CD14-positive monocyte (primary cell): ENCODE data around the gene ANP32A. TPM values are rescaled to one million over a fixed set of nuclear protein-coding genes. Genes with fewer than 3 reads are reported as not detected.

Experiments used
- DNase-seq, 3 donors: peaks; one replicate each; pipeline ENCODE4 v3.0.0-alpha.2; 2011 to 2022
- H2AFZ ChIP-seq: 2 replicates; pipeline ENCODE4 v1.6.0; 2012; ENCODE audit warnings: mild to moderate bottlenecking, low read depth, low read length, inconsistent platforms; ENCODE audit not compliant: insufficient read depth, poor library complexity, severe bottlenecking
- H3K27ac ChIP-seq, 2 donors: 1 replicate in 1 of 2; 2 replicates in 1 of 2; pipeline ENCODE4 v1.5.1; 2012 to 2013; ENCODE audit warnings: low read length in 2 of 2, control low read depth in 1 of 2, inconsistent platforms in 1 of 2, low read depth in 1 of 2, mild to moderate bottlenecking in 1 of 2
- H3K27me3 ChIP-seq, 2 donors: one replicate each; pipeline versions ENCODE4 v1.6.0 to v1.6.1; 2011 to 2013; ENCODE audit warnings: low read length in 2 of 2; ENCODE audit not compliant: control insufficient read depth in 2 of 2, insufficient read depth in 2 of 2
- H3K36me3 ChIP-seq, 2 donors: replicated peaks in 1 of 2; 1 replicate in 1 of 2; 2 replicates in 1 of 2; pipeline versions ENCODE4 v1.5.1 to v1.6.1; 2012 to 2013; ENCODE audit warnings: low read length in 2 of 2, control low read depth in 1 of 2, inconsistent platforms in 1 of 2, mild to moderate bottlenecking in 1 of 2; ENCODE audit not compliant: insufficient read depth in 2 of 2, control insufficient read depth in 1 of 2
- H3K4me1 ChIP-seq, 2 donors: 1 replicate in 1 of 2; 2 replicates in 1 of 2; pipeline versions ENCODE4 v1.5.1 to v1.6.1; 2012 to 2013; ENCODE audit warnings: low read length in 2 of 2, control low read depth in 1 of 2, inconsistent platforms in 1 of 2, mild to moderate bottlenecking in 1 of 2, moderate library complexity in 1 of 2; ENCODE audit not compliant: insufficient read depth in 2 of 2, control insufficient read depth in 1 of 2
- H3K4me2 ChIP-seq: replicated peaks from 2 replicates; pipeline ENCODE3; 2012; ENCODE audit warnings: low read length, moderate library complexity, mild to moderate bottlenecking; ENCODE audit not compliant: poor library complexity, severe bottlenecking; ENCODE audit errors: extremely low read depth
- H3K4me3 ChIP-seq, 3 experiments: fragments of 200-600 bp in 1 of 3; sonication (generic) in 1 of 3; replicated peaks in 1 of 3; 1 replicate in 2 of 3; 2 replicates in 1 of 3; pipeline ENCODE4 v1.5.1; 2011 to 2013; ENCODE audit warnings: low read length in 3 of 3, mild to moderate bottlenecking in 3 of 3, control low read depth in 2 of 3, low read depth in 2 of 3, inconsistent platforms in 1 of 3, moderate library complexity in 1 of 3
- H3K79me2 ChIP-seq: 2 replicates; pipeline ENCODE4 v1.6.0; 2012; ENCODE audit warnings: mild to moderate bottlenecking, control low read depth, inconsistent platforms, low read length, moderate library complexity; ENCODE audit not compliant: insufficient read depth
- H3K9ac ChIP-seq: 2 replicates; pipeline ENCODE4 v1.6.0; 2017; ENCODE audit warnings: low read length, mild to moderate bottlenecking; ENCODE audit not compliant: insufficient read depth, poor library complexity, severe bottlenecking
- H3K9me3 ChIP-seq, 2 donors: replicated peaks in 1 of 2; 1 replicate in 1 of 2; 2 replicates in 1 of 2; pipeline versions ENCODE4 v1.5.1 to v1.6.1; 2012 to 2013; ENCODE audit warnings: low read length in 2 of 2, control low read depth in 1 of 2; ENCODE audit not compliant: control insufficient read depth in 1 of 2, insufficient read depth in 1 of 2
- H4K20me1 ChIP-seq: 2 replicates; pipeline ENCODE4 v1.6.0; 2012; ENCODE audit warnings: mild to moderate bottlenecking, low read length, control low read depth, moderate library complexity; ENCODE audit not compliant: insufficient read depth
- H3K27ac Mint-ChIP-seq, 7 donors: one replicate each; pipeline ENCODE4 v1.8.0; 2020; ENCODE audit warnings: mild to moderate bottlenecking in 7 of 7, mixed read lengths in 7 of 7, moderate library complexity in 6 of 7, inconsistent platforms in 2 of 7
- H3K27me3 Mint-ChIP-seq, 3 donors: one replicate each; pipeline ENCODE4 v1.8.0; 2021 to 2022; ENCODE audit warnings: low read depth in 3 of 3, mild to moderate bottlenecking in 3 of 3, mixed read lengths in 3 of 3, moderate library complexity in 3 of 3, inconsistent platforms in 1 of 3
- H3K36me3 Mint-ChIP-seq, 2 donors: one replicate each; pipeline ENCODE4 v1.8.0; 2020; ENCODE audit warnings: mixed read lengths in 2 of 2, inconsistent platforms in 1 of 2, mild to moderate bottlenecking in 1 of 2
- H3K4me1 Mint-ChIP-seq: one replicate; pipeline ENCODE4 v1.8.0; 2020; ENCODE audit warnings: mild to moderate bottlenecking, mixed read lengths
- H3K4me3 Mint-ChIP-seq, 2 donors: one replicate each; pipeline ENCODE4 v1.8.0; 2020; ENCODE audit warnings: mild to moderate bottlenecking in 2 of 2, mixed read lengths in 2 of 2, moderate library complexity in 1 of 2
- H3K9me3 Mint-ChIP-seq, 7 donors: one replicate each; pipeline ENCODE4 v1.8.0; 2020 to 2022; ENCODE audit warnings: mixed read lengths in 7 of 7, mild to moderate bottlenecking in 6 of 7, moderate library complexity in 6 of 7, inconsistent platforms in 2 of 7
- WGBS: methylation state at CpG from one replicate; pipeline ENCODE4 v1.1.5; 2013; ENCODE audit warnings: missing lambda C conversion rate; ENCODE audit not compliant: insufficient coverage; 5-methylcytosine and 5-hydroxymethylcytosine counted together
- intact Hi-C, 2 donors: fragments of 100-400 bp; cut with micrococcal nuclease; formaldehyde crosslinking; loops; one replicate each; pipeline versions ENCODE4 v1.15.0 to v1.15.1; 2023
- polyA plus RNA-seq, 3 donors: library from polyadenylated mRNA; depleted of rRNA in 1 of 3; unstranded in 2 of 3; stranded (reverse) in 1 of 3; fragments of 300-500 nt in 2 of 3; fragments of >200 nt in 1 of 3; fragmentation: Illumina TruSeq in 2 of 3; gene quantifications; 1 replicate in 2 of 3; 2 replicates in 1 of 3; pipeline ENCODE4 v1.2.3, GENCODE V29; 2012 to 2021
- TF ChIP-seq, protein P1 (sequence below): fragments of 200-600 bp; IDR thresholded peaks from one replicate; pipeline ENCODE4 v1.8.0; 2022; ENCODE audit warnings: antibody characterized with exemption, mild to moderate bottlenecking

ANP32A gene
- polyA plus RNA-seq, 3 donors, result 75.4 to 98.8 (median 86.8) TPM

DNA sequence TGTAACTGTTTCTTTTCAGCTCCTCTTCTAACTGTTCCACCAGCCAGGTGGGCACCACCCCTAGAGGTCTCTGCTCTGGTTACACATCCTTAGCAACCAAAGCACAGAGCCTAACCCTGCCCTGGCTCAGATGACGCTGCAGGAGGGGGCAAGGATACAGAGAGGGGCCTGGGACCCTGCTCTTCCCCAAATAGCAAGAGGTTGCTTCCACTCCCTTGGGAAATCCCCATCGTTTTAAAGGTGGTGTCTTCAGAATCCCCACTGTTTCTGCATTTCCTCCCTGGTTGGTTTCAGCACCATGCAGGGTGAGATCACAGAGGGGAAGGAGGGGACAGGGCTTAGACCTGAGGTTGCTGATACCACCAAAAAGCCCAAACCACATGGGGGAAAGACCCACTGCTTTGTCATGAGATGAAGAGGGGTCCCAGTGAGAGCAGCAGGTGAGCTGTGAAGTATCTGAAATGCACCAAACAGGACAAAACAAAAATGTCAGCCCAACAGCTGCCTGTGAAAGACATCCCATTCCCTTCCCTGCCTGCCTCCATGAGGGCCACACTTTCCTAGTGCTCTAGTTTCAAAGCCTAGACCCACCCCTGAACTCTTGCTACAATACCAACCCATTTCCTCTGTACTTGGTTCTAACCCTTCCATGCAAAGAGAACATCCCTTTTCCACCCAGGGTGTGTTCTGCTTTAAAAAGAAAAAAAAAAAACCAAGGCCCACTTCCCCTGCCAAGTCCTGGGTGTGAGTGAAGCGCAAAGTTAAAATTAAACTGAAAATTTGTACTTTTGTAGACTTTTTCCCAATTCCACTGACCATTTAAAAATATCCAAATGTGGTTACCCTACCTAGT lies 29.0 kb downstream of the ANP32A start:
- TF ChIP-seq, protein P1, sequence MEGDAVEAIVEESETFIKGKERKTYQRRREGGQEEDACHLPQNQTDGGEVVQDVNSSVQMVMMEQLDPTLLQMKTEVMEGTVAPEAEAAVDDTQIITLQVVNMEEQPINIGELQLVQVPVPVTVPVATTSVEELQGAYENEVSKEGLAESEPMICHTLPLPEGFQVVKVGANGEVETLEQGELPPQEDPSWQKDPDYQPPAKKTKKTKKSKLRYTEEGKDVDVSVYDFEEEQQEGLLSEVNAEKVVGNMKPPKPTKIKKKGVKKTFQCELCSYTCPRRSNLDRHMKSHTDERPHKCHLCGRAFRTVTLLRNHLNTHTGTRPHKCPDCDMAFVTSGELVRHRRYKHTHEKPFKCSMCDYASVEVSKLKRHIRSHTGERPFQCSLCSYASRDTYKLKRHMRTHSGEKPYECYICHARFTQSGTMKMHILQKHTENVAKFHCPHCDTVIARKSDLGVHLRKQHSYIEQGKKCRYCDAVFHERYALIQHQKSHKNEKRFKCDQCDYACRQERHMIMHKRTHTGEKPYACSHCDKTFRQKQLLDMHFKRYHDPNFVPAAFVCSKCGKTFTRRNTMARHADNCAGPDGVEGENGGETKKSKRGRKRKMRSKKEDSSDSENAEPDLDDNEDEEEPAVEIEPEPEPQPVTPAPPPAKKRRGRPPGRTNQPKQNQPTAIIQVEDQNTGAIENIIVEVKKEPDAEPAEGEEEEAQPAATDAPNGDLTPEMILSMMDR, result no peak
- peak overlapping the region in 1 of 3 experiments; percentile 67 for H3K4me3 ChIP-seq
- no peaks in the 10 kb centered on the region for H3K9me3 ChIP-seq
- peaks cover 85 to 87% of the 10 kb centered on the region in 2 donors for H3K4me1 ChIP-seq
- peak; percentile 53 to 95 (median 68) for DNase-seq
- intact Hi-C loops, result no loop called here
- H3K27ac ChIP-seq, result peak overlapping the region; percentile 75 to 92
- Mint-ChIP-seq H3K27ac (peak overlapping the region; percentile 89 to 99 (median 95)), H3K4me1 (peaks cover 90% of the 10 kb centered on the region), H3K9me3 (peaks cover 0 to 2% (median 0%) of the 10 kb centered on the region in 7 donors), H3K4me3 (peak overlapping the region in 1 of 2 donors; percentile 65), H3K27me3 (peaks cover 0 to 2% (median 0%) of the 10 kb centered on the region in 3 donors), H3K36me3 (peaks cover 20 to 33% of the 10 kb centered on the region in 2 donors)
- peaks cover 94% of the 10 kb centered on the region for H3K79me2 ChIP-seq
- H3K4me2 ChIP-seq, result peak overlapping the region; percentile 69
- H3K36me3 ChIP-seq, result peaks cover 8 to 21% of the 10 kb centered on the region in 2 donors
- peak overlapping the region; percentile 48 for H3K9ac ChIP-seq
- peaks cover 70% of the 10 kb centered on the region for H4K20me1 ChIP-seq
- no CpG with 5 or more reads among the region's 3 CpGs for WGBS
- no peak overlapping the region for H2AFZ ChIP-seq
- no peaks in the 10 kb centered on the region for H3K27me3 ChIP-seq

DNA sequence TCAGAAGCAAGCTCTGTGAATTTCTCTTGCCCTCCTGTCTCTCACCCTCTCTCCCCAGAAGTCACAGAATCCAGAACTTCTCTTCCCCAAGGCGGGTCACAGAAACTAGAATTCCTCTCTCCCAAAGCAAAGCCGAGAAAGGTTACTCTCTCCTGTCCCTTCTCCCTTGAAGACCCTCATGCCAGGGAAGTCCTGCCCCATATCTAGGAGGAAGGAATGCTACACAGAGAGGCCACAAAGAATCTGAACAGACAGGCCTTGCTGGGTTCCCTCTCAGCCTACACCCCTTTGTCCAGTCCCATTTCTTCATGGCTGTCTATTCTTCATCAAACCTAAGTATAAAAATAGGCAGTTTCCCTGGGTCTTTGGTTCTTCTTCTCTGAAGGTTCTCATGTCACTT lies 29.8 kb downstream of the ANP32A start:
- peaks cover 0 to 2% (median 0%) of the 10 kb centered on the region in 7 donors for H3K9me3 Mint-ChIP-seq
- Histone ChIP-seq H3K4me3 (peak overlapping the region in 1 of 3 experiments; percentile 67), H3K4me1 (peaks cover 77 to 79% of the 10 kb centered on the region in 2 donors), H2AFZ (no peak overlapping the region), H3K27ac (peak overlapping the region; percentile 75 to 92), H3K79me2 (peaks cover 94% of the 10 kb centered on the region), H3K36me3 (peaks cover 12 to 29% of the 10 kb centered on the region in 2 donors), H3K9me3 (no peaks in the 10 kb centered on the region), H3K27me3 (no peaks in the 10 kb centered on the region), H4K20me1 (peaks cover 67% of the 10 kb centered on the region), H3K9ac (peak overlapping the region; percentile 48), H3K4me2 (peak overlapping the region; percentile 69)
- H3K4me1 Mint-ChIP-seq, result peaks cover 82% of the 10 kb centered on the region
- DNase-seq, result no peak
- peak overlapping the region; percentile 89 to 99 (median 95) for H3K27ac Mint-ChIP-seq
- peaks cover 23 to 37% of the 10 kb centered on the region in 2 donors for H3K36me3 Mint-ChIP-seq
- no peak overlapping the region for H3K4me3 Mint-ChIP-seq
- intact Hi-C loops, result no loop called here
- TF ChIP-seq, protein P1, result no peak
- 100% methylated on average over 1 of the region's 2 CpGs for WGBS
- H3K27me3 Mint-ChIP-seq, result peaks cover 0 to 2% (median 0%) of the 10 kb centered on the region in 3 donors
